HL-60/S4 (cell line): ENCODE measurements around the gene NAT16.
"Not testable (repeated sequence)": the region's sequence is repeated elsewhere in the genome, so short reads cannot be mapped to it uniquely, and the experiment has no call there.

Experiments used
- in situ Hi-C: fragments of 300-500 bp; cut with MboI; formaldehyde crosslinking; loops from 2 replicates; pipeline ENCODE4 v1.14.3; 2022; ENCODE audit warnings: low sequenced_read_pairs

Gene NAT16

GRCh38 chr7:101160910-101161309 lies 19.2 kb downstream of the NAT16 start:
- in situ Hi-C loops, result no loop called here

GRCh38 chr7:101159696-101160674 lies 20.1 kb downstream of the NAT16 start:
- in situ Hi-C loops, result no loop called here

- in situ Hi-C loops, result no loop called here
Measured at GRCh38 chr7:101156866-101157589, 23.1 kb downstream of the NAT16 start.

GRCh38 chr7:101156277-101156676 lies 23.8 kb downstream of the NAT16 start:
- in situ Hi-C loops, result no loop called here

- in situ Hi-C loops, result no loop called here
Measured at GRCh38 chr7:101155303-101155702, 24.8 kb downstream of the NAT16 start.

- in situ Hi-C loops, result no loop called here
Measured at GRCh38 chr7:101154693-101155102, 25.4 kb downstream of the NAT16 start.

GRCh38 chr7:101153969-101154692 lies 26.0 kb downstream of the NAT16 start, which contains the start of gene AP1S1:
TSS of gene AP1S1 (plus strand) at chr7:101154476. CDS start at chr7:101154515, 39 bp downstream.
- in situ Hi-C loops, result no loop called here

- in situ Hi-C loops, result no loop called here
Measured at GRCh38 chr7:101151908-101152651, 28.0 kb downstream of the NAT16 start.

GRCh38 chr7:101140746-101141382 lies 39.2 kb downstream of the NAT16 start:
- in situ Hi-C loops, result loop anchor here (10.0 kb wide), 1 partner anchor 144 kb away; no protein-coding TSS in a partner anchor

GRCh38 chr7:101140339-101140699 lies 39.8 kb downstream of the NAT16 start:
- in situ Hi-C loops, result loop anchor here (10.0 kb wide), 1 partner anchor 144 kb away; no protein-coding TSS in a partner anchor

- in situ Hi-C loops, result loop anchor here (5.0 kb wide), 1 partner anchor 41 kb away; no protein-coding TSS in a partner anchor
Measured at GRCh38 chr7:101138213-101138870, 41.8 kb downstream of the NAT16 start.

GRCh38 chr7:101137651-101138212 lies 42.4 kb downstream of the NAT16 start:
- in situ Hi-C loops, result loop anchor here (5.0 kb wide), 1 partner anchor 40 kb away; no protein-coding TSS in a partner anchor

GRCh38 chr7:101134399-101134980 lies 45.6 kb downstream of the NAT16 start:
- in situ Hi-C loops, result no loop called here

GRCh38 chr7:101133621-101134398 lies 46.3 kb downstream of the NAT16 start:
- in situ Hi-C loops, result no loop called here

- in situ Hi-C loops, result not testable (repeated sequence)
Measured at GRCh38 chr7:101132626-101133600, 47.2 kb downstream of the NAT16 start.

GRCh38 chr7:101129603-101130117 lies 50.4 kb downstream of the NAT16 start:
- in situ Hi-C loops, result no loop called here
